ENCODE measurements around the gene MVB12A. TPM values are rescaled to one million over a fixed set of nuclear protein-coding genes. Genes with fewer than 3 reads are reported as not detected.

MVB12A gene
- total and polyA plus RNA-seq, 9 of the 15 experiments (the other 6 are each of a cell fraction or from before 2014, with no cell fraction given): 1.2 to 46.2 (median 22.4) TPM

- Histone ChIP-seq H3K9ac (ENCODE audit: insufficient read depth in 1 of 2, low read depth in 2 of 2, low read length in 2 of 2) (no peak overlapping the region), H3K4me2 (ENCODE audit: insufficient read depth, low read length) (no peak overlapping the region), H3K79me2 (ENCODE audit: control insufficient read depth, insufficient read depth, low read length) (no peaks in the 10 kb centered on the region), H3K27me3 (ENCODE audit: control insufficient read depth in 2 of 2, insufficient read depth in 2 of 2, low read length in 2 of 2) (peaks cover 0 to 11% of the 10 kb centered on the region in 2 experiments; a peak in 4 of 5 replicates), H3K27ac (ENCODE audit: extremely low read depth, low read depth, low read length) (no peak overlapping the region), H2AFZ (ENCODE audit: low read depth, low read length) (no peak overlapping the region), H4K20me1 (replicated peaks; ENCODE audit: control insufficient read depth, insufficient read depth, low read length) (no peaks in the 10 kb centered on the region; the same call in none of the 2 replicates), H3K9me3 (replicated peaks; ENCODE audit: control insufficient read depth, insufficient read depth, low read depth, low read length) (no peaks in the 10 kb centered on the region; the same call in 1 of the 2 replicates), H3K9me1 (ENCODE audit: control insufficient read depth, insufficient read depth, low read length) (no peaks in the 10 kb centered on the region), H3K4me3 (no peak overlapping the region), H3K4me1 (replicated peaks in 1 of 2; ENCODE audit: control insufficient read depth in 2 of 2, insufficient read depth in 2 of 2, low read length in 2 of 2) (peaks cover 0 to 5% of the 10 kb centered on the region in 2 experiments; a peak in 2 of 5 replicates), H3K36me3 (ENCODE audit: control insufficient read depth, insufficient read depth, low read length) (no peaks in the 10 kb centered on the region)
- no peak for DNase-seq (ENCODE audit: extremely low read depth in 1 of 4, low spot score in 3 of 4)
- no peak for ATAC-seq
- in situ Hi-C loops (cut with MboI) (no loop called here), intact Hi-C loops (cut with micrococcal nuclease) (no loop called here)
- no peak for FAIRE-seq
- 51% methylated on average over 7 of the region's 7 CpGs for WGBS (ENCODE audit: insufficient coverage, low coverage, missing lambda C conversion rate)
- ChIA-PET POLR2A (no interaction called here), CTCF (ENCODE audit: low intra/inter-chr PET ratio) (no interaction called here)
- no peak for TF ChIP-seq ELK1 (CRISPR knock-in tag; IDR thresholded peaks at IDR 0.05)
- TF ChIP-seq ZNF121 (CRISPR knock-in tag; conservative IDR thresholded peaks at IDR 0.05): peak; percentile 97
- no peak for TF ChIP-seq ZHX1 (conservative IDR thresholded peaks at IDR 0.05; ENCODE audit: low read length)
- TF ChIP-seq ZFX (CRISPR knock-in tag; IDR thresholded peaks at IDR 0.05): no peak
- TF ChIP-seq HES1 (IDR thresholded peaks at IDR 0.05; ENCODE audit: low read depth): no peak
- no peak for TF ChIP-seq TCF3 (CRISPR knock-in tag; IDR thresholded peaks at IDR 0.05)
- TF ChIP-seq BRF2 (IDR thresholded peaks at IDR 0.05; ENCODE audit: borderline replicate concordance, insufficient read depth, insufficient read length): no peak
- TF ChIP-seq RBM25 (IDR thresholded peaks at IDR 0.05; ENCODE audit: low read depth, low read length, severe bottlenecking): peak; percentile 75
- TF ChIP-seq ZNF146 (CRISPR knock-in tag; IDR thresholded peaks at IDR 0.05; ENCODE audit: unreplicated experiment): no peak
- no peak for TF ChIP-seq MTA3 (IDR thresholded peaks at IDR 0.05; ENCODE audit: borderline replicate concordance)
- no peak for TF ChIP-seq FOXP1 (CRISPR knock-in tag; IDR thresholded peaks at IDR 0.05)
- no peak for TF ChIP-seq WHSC1 (IDR thresholded peaks at IDR 0.05; ENCODE audit: low read length)
- TF ChIP-seq ZSCAN32 (CRISPR knock-in tag; IDR thresholded peaks at IDR 0.05): no peak
- BruUV-seq (replicated peaks): no TSS peak
These were observed 11.6 kb downstream of the MVB12A start for GRCh38 chr19:17431417-17431816.
